GM18868 (cell line): ENCODE data around the gene TEX13A.

Experiments
- ATAC-seq: cut with Tn5 transposase; IDR thresholded peaks from one replicate; pipeline ENCODE4 v1.9.1; 2021; ENCODE audit warnings: mild to moderate bottlenecking, moderate library complexity; ENCODE audit not compliant: unreplicated experiment

Gene TEX13A

DNA sequence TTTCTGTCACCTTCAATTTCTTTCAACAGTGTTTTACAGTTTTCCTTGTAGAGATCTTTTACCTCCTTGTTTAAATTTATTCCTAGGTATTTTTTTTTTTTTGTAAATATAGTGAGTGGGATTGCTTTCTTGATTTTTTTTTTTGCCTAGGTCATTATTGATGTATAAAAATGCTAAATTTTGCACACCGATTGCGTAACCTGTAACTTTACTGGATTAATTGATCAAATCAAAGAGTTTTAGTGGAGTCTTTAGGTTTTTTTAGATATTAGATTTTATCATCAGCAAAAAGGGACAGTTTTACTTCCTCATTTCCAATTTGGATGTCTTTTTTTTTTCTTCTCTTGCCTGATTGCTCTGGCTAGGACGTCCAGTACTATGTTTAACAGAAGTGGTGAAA is 40.9 kb downstream of the TEX13A start:
- no peak for ATAC-seq

DNA sequence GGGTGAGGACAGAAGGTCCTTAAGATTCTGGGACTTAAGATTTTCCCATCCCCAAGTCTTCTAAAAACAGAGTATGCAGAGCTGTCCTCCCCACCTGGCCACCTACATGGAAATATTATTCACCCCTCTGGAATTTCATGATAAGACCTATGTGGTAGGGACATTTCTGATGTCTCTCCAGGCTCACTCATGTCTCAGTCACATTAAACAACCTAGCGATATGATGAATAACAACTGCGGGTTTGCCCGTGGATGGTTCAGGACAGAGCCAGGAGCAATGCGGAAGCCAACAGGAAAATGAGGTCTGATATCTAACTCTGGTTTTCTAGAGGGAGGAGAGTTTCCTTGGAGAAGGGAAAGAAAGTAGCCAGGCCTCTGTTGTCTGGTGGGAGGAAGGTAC is 47.4 kb downstream of the TEX13A start:
- no peak for ATAC-seq
